BLaER1 treated with 17β-estradiol and CSF1 and Interleukin-3, amounts not matched to agents 10 nM and 100 nM (cell line): Measurements from ENCODE around the gene OTULIN.

ENCODE experiments used
- H3K27ac ChIP-seq, 11 experiments: shearing (Covaris generic); formaldehyde crosslinking; 2 replicates each; pipeline ENCODE4 v1.8.1; 2022
- H3K27me3 ChIP-seq, 11 experiments: shearing (Covaris generic); formaldehyde crosslinking; 2 replicates each; pipeline ENCODE4 v1.8.1; 2022
- H3K36me3 ChIP-seq, 11 experiments: shearing (Covaris generic); formaldehyde crosslinking; 2 replicates each; pipeline ENCODE4 v1.8.1; 2022
- H3K4me1 ChIP-seq, 10 experiments: shearing (Covaris generic); formaldehyde crosslinking; 2 replicates each; pipeline ENCODE4 v1.8.1; 2022
- H3K4me2 ChIP-seq, 11 experiments: shearing (Covaris generic); formaldehyde crosslinking; 2 replicates each; pipeline ENCODE4 v1.8.1; 2022
- H3K4me3 ChIP-seq, 10 experiments: shearing (Covaris generic); formaldehyde crosslinking; 2 replicates each; pipeline ENCODE4 v1.8.1; 2022
- H3K9ac ChIP-seq, 11 experiments: shearing (Covaris generic); formaldehyde crosslinking; 2 replicates each; pipeline ENCODE4 v1.8.1; 2022
- H3K9me3 ChIP-seq, 11 experiments: shearing (Covaris generic); formaldehyde crosslinking; replicated peaks in 1 of 11; 2 replicates each; pipeline ENCODE4 v1.8.1; 2022
- H4K20me1 ChIP-seq, 11 experiments: shearing (Covaris generic); formaldehyde crosslinking; 2 replicates each; pipeline ENCODE4 v1.8.1; 2022
- Cebpa-rat ChIP-seq, 11 experiments: shearing (Covaris generic); IDR thresholded peaks; 2 replicates each; pipeline ENCODE4 v1.8.1; 2022

OTULIN gene

DNA sequence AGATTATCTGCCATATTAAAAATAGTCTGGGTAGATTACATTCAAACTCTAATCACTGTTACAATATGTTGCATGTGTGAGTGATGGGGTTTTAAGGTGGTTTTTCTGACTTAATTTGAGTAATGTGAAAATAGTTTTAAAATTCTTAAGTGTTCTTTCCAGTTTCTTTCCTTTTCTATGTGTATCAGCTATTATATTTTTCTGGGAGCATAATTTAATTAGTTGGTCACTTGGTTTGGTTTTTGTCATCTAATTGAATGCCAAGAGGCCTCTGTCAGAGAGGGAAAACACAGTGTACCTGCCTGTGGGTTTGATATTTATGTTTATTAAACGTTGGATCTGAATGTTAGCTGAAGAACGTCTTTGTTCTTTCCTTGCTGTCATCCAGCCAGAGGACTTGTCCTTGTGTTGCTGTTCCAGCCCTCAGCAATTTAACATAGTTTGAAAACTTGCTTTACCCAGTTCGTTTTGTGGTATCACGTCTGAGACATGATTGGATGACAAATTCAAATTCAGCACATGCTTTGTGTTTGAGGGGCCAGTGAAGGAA is 19.5 kb downstream of the OTULIN start:
- Histone ChIP-seq H3K9ac (0 out of 22 replicates have a peak overlapping the region, but pooled peaks of 1 of the 11 experiments have one; percentile 3), H3K4me3 (no peak overlapping the region), H3K4me1 (peaks cover 2 to 7% (median 3%) of the 10 kb centered on the region in 10 experiments; a peak in 18 of 20 replicates), H3K9me3 (peaks cover 0 to 10% (median 1%) of the 10 kb centered on the region in 11 experiments; a peak in 3 of 22 replicates), H3K27me3 (no peaks in the 10 kb centered on the region), H3K27ac (no peak overlapping the region), H3K4me2 (no peak overlapping the region), H4K20me1 (peaks cover 9 to 84% (median 55%) of the 10 kb centered on the region in 11 experiments; a peak in 20 of 22 replicates), H3K36me3 (peaks cover 87 to 98% (median 94%) of the 10 kb centered on the region in 11 experiments)
- no peak for TF ChIP-seq Cebpa-rat (IDR thresholded peaks at IDR 0.05)

DNA sequence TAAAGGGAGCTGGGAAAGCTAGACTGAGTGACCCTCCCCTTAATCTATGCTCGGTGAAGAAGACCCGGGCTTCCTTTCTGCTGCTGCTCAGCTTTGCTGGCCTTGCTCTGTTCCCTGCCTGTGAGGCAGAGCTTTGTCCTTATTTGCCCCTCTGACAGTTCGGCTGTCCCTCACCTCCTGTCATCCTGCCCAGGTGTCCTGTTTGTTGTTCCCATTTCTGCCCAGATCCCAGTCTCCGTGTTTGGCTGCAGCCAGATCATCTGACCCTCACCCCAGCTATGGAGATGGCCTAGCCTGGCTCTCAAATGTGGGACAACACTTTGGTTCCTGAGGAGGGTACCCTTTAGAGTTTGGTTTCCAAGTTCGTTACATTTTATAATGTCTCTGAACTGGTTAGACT is 20.2 kb downstream of the OTULIN start:
- TF ChIP-seq Cebpa-rat (IDR thresholded peaks at IDR 0.05) = no peak
- peaks cover 89 to 98% (median 95%) of the 10 kb centered on the region in 11 experiments for H3K36me3 ChIP-seq

DNA sequence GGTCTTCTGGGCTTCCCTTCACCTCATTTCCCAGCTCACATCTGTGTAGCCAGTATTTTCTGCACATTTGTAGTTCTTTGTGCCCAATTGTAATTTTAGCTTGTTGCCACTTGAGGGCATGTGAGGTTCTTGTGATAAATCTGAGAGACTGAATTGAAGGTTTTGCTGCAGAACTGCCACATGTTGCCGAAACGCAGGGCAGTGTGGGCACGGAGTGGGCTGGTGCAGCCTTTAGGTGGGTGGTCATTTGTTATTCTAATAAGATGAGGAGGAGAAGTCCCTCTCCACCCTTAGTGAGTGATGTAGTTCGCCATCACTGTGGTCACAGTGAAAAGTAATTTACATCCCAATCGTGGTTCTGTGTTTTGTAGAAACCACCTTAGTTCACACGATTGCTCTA is 21.2 kb downstream of the OTULIN start:
- no peak for TF ChIP-seq Cebpa-rat (IDR thresholded peaks at IDR 0.05)
- Histone ChIP-seq H3K4me2 (no peak overlapping the region), H3K4me3 (no peak overlapping the region), H3K36me3 (peaks cover 89 to 98% (median 95%) of the 10 kb centered on the region in 11 experiments), H3K9ac (no peak overlapping the region), H3K4me1 (0 out of 20 replicates have a peak, but pooled peaks cover 0 to 3% (median 0%) of the 10 kb centered on the region in 10 experiments), H3K27me3 (no peaks in the 10 kb centered on the region), H3K9me3 (peaks cover 11 to 25% (median 17%) of the 10 kb centered on the region in 11 experiments; a peak in 21 of 22 replicates), H3K27ac (no peak overlapping the region), H4K20me1 (peaks cover 9 to 66% (median 40%) of the 10 kb centered on the region in 11 experiments; a peak in 20 of 22 replicates)

More for the DNA sequence above, 20.2 kb downstream of the OTULIN start:
- Histone ChIP-seq H3K27ac (no peak overlapping the region), H3K9me3 (peaks cover 3 to 15% (median 9%) of the 10 kb centered on the region in 11 experiments; a peak in 18 of 22 replicates), H3K4me3 (no peak overlapping the region), H3K4me2 (no peak overlapping the region), H3K27me3 (no peaks in the 10 kb centered on the region), H4K20me1 (peaks cover 9 to 76% (median 48%) of the 10 kb centered on the region in 11 experiments; a peak in 20 of 22 replicates), H3K4me1 (0 out of 20 replicates have a peak, but pooled peaks cover 0 to 3% (median 0%) of the 10 kb centered on the region in 10 experiments), H3K9ac (0 out of 22 replicates have a peak overlapping the region, but pooled peaks of 3 of the 11 experiments have one; percentile 3 to 14 (median 9))

DNA sequence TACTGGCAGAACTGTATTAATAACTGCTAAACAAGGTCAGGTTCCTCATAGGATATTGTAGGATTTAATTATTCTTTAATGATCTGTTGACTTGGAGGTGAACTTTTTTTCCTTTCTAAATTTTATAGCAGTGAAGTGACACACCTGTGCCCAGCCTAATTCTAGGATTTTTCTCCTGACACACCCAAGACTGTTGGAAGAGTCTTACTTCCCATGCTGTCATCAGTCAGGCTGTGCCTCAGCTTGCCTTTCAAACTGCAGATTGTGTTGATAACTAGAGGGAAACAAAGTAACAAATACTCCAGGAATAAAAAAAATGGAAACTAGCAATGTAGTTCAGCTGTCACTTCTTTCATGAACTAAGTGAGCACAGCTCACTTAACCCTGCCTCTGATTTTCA is 22.0 kb downstream of the OTULIN start:
- no peak for TF ChIP-seq Cebpa-rat (IDR thresholded peaks at IDR 0.05)
- Histone ChIP-seq H3K4me2 (no peak overlapping the region), H3K27ac (no peak overlapping the region), H3K36me3 (peaks cover 89 to 98% (median 95%) of the 10 kb centered on the region in 11 experiments), H3K27me3 (no peaks in the 10 kb centered on the region), H3K4me1 (0 out of 20 replicates have a peak, but pooled peaks cover 0 to 3% (median 0%) of the 10 kb centered on the region in 10 experiments), H3K9ac (no peak overlapping the region), H4K20me1 (peaks cover 9 to 58% (median 34%) of the 10 kb centered on the region in 11 experiments; a peak in 20 of 22 replicates), H3K9me3 (peaks cover 11 to 26% (median 17%) of the 10 kb centered on the region in 11 experiments; a peak in 21 of 22 replicates), H3K4me3 (no peak overlapping the region)

DNA sequence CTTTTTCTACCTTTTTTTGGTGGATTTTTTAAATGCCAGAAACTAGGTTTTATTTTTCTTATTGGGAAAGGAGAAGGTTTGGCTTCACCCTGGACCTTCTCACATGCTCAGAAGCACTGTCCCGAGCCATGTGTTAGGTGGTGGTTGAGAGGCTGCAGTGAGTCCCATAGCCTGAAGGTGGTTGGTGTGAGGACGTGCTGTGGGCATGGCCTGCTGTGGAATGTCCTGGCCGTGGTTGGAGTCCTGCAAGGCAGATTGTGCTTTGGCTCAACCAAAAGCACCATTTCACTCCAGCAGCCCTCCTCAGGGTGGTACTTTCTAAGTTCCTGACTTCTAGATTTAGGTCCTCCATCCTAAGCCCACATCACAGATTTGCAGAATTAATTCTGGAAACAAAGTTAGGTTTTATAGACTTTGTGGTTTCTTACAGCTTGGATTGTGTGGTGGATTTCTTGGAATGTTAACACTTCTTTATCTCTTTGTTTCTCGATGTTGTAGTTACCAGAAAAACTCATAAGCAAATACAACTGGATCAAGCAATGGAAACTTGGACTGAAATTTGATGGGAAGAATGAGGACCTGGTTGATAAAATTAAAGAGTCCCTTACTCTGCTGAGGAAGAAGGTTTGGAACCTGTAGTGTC is 22.6 kb downstream of the OTULIN start:
- Histone ChIP-seq H3K9ac (no peak overlapping the region), H3K27me3 (no peaks in the 10 kb centered on the region), H3K9me3 (peaks cover 11 to 26% (median 17%) of the 10 kb centered on the region in 11 experiments; a peak in 21 of 22 replicates), H3K4me3 (no peak overlapping the region), H3K4me1 (0 out of 20 replicates have a peak, but pooled peaks cover 0 to 3% (median 0%) of the 10 kb centered on the region in 10 experiments), H3K27ac (no peak overlapping the region), H3K4me2 (no peak overlapping the region), H3K36me3 (peaks cover 89 to 98% (median 95%) of the 10 kb centered on the region in 11 experiments), H4K20me1 (peaks cover 9 to 52% (median 29%) of the 10 kb centered on the region in 11 experiments; a peak in 20 of 22 replicates)
- TF ChIP-seq Cebpa-rat (IDR thresholded peaks at IDR 0.05) = no peak

DNA sequence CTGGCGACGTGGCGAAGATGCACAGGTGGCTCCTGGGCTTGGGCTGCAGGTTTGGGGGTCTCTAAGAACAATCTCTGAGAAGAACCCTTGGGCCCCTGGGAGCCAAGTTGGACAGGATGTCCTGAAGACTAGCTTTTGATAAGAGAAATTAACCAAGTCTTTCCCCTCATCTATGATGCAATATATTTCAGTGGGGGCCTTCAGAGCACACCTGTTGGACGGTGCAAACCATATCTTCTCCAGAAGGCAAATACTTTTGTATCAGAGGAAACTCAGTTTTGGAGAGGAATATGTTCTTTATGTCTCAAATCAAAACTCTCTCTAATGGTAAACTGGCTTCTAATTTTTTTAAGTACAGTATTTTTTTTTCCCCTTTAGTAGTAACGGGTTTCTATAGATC is 28.6 kb downstream of the OTULIN start:
- no peak overlapping the region for H3K27ac ChIP-seq
- H3K9ac ChIP-seq = no peak overlapping the region
- no peak overlapping the region for H3K4me2 ChIP-seq
- peaks cover 0 to 25% (median under 1%) of the 10 kb centered on the region in 11 experiments; a peak in 6 of 22 replicates for H4K20me1 ChIP-seq
- H3K9me3 ChIP-seq = peaks cover 11 to 25% (median 17%) of the 10 kb centered on the region in 11 experiments; a peak in 21 of 22 replicates
- H3K36me3 ChIP-seq = peaks cover 91 to 100% (median 100%) of the 10 kb centered on the region in 11 experiments
- no peaks in the 10 kb centered on the region for H3K27me3 ChIP-seq
- H3K4me3 ChIP-seq = no peak overlapping the region
- TF ChIP-seq Cebpa-rat (IDR thresholded peaks at IDR 0.05) = peak in 1 of 11 experiments; percentile 26; a peak in 1 of 22 replicates
- peaks cover 0 to 10% (median 0%) of the 10 kb centered on the region in 10 experiments; a peak in 4 of 20 replicates for H3K4me1 ChIP-seq

DNA sequence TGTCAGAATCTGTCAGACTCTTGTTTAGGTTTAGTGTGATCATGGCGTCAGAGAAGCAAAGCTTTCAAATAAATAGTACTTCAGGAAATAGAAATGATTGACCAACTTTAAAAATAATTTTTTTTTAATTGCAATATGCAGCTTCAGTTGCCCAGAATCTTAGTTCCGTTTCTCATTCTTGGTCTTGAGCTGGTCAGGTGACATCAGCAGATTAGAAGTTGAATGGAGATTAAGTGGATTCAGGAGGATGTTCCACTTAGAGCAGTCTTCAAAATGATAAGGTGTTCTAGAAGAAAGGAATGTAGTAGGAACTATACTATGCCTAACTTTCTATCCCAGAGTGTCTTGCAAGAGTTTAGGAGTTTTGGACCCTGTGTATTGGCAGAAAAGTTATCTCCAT is 30.6 kb downstream of the OTULIN start:
- H3K4me1 ChIP-seq = peaks cover 0 to 10% (median 0%) of the 10 kb centered on the region in 10 experiments; a peak in 4 of 20 replicates
- H3K4me2 ChIP-seq = no peak overlapping the region
- H3K4me3 ChIP-seq = no peak overlapping the region
- H3K9ac ChIP-seq = no peak overlapping the region
- H3K36me3 ChIP-seq = peaks cover 91 to 100% (median 100%) of the 10 kb centered on the region in 11 experiments
- H3K27me3 ChIP-seq = no peaks in the 10 kb centered on the region
- no peak for TF ChIP-seq Cebpa-rat (IDR thresholded peaks at IDR 0.05)
- H4K20me1 ChIP-seq = peaks cover 0 to 39% (median 8%) of the 10 kb centered on the region in 11 experiments; a peak in 8 of 22 replicates
- H3K27ac ChIP-seq = no peak overlapping the region
- H3K9me3 ChIP-seq = peaks cover 4 to 8% (median 6%) of the 10 kb centered on the region in 11 experiments; a peak in 21 of 22 replicates

DNA sequence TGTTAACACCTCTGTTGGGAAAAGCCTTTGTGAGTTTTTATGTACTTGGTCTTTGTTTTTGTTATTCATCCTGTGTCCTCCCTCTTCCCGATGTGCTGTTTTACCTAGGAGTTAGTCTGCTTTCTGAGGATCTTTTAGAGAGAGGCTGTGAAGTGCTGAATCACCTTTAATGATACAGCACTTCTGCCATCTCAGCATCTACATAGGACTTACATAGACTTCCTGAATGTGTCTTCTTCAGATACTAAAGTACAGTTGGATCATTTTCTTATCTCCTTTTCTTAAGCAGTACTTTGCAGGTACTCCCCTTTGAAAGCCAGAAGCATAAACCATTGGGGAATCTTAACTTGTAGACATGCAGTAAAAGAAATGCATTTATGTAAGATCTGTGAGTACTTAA is 31.5 kb downstream of the OTULIN start:
- Histone ChIP-seq H3K9me3 (no peaks in the 10 kb centered on the region), H3K9ac (no peak overlapping the region), H3K4me3 (no peak overlapping the region), H4K20me1 (peaks cover 0 to 44% (median 8%) of the 10 kb centered on the region in 11 experiments; a peak in 12 of 22 replicates), H3K27me3 (no peaks in the 10 kb centered on the region), H3K27ac (no peak overlapping the region; a peak in 1 of 22 replicates), H3K4me2 (no peak overlapping the region), H3K36me3 (peaks cover 84 to 97% (median 93%) of the 10 kb centered on the region in 11 experiments), H3K4me1 (peaks cover 4 to 15% (median 5%) of the 10 kb centered on the region in 10 experiments; a peak in 17 of 20 replicates)
- TF ChIP-seq Cebpa-rat (IDR thresholded peaks at IDR 0.05) = no peak
